ENCODE data around the gene NEXN.

NEXN gene

DNA sequence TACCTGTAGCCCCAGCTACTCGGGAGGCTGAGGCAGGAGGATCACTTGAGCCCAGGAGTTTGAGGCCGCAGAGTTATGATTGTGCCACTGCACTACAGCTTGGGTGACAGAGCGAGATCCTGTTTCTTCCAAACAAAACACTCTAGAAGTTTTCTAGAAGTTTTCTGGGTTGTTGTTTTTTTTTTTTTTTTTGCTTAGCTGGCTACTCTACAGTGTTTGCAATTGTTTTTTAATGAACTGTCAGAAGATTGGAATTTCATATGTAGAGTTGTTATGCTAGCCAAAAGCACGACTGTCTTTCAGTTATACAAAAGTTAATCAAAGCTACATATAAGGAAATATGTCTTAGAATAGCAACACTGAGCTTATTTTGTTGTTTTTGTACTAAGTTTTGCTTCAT is 30.9 kb upstream of the NEXN start:
- DNase-seq (ENCODE audit: low read depth) = peak; percentile 37
- TF ChIP-seq, protein P1, sequence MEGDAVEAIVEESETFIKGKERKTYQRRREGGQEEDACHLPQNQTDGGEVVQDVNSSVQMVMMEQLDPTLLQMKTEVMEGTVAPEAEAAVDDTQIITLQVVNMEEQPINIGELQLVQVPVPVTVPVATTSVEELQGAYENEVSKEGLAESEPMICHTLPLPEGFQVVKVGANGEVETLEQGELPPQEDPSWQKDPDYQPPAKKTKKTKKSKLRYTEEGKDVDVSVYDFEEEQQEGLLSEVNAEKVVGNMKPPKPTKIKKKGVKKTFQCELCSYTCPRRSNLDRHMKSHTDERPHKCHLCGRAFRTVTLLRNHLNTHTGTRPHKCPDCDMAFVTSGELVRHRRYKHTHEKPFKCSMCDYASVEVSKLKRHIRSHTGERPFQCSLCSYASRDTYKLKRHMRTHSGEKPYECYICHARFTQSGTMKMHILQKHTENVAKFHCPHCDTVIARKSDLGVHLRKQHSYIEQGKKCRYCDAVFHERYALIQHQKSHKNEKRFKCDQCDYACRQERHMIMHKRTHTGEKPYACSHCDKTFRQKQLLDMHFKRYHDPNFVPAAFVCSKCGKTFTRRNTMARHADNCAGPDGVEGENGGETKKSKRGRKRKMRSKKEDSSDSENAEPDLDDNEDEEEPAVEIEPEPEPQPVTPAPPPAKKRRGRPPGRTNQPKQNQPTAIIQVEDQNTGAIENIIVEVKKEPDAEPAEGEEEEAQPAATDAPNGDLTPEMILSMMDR (conservative IDR thresholded peaks at IDR 0.05; ENCODE audit: control insufficient read depth, insufficient read depth, low read depth, low read length) = no peak

DNA sequence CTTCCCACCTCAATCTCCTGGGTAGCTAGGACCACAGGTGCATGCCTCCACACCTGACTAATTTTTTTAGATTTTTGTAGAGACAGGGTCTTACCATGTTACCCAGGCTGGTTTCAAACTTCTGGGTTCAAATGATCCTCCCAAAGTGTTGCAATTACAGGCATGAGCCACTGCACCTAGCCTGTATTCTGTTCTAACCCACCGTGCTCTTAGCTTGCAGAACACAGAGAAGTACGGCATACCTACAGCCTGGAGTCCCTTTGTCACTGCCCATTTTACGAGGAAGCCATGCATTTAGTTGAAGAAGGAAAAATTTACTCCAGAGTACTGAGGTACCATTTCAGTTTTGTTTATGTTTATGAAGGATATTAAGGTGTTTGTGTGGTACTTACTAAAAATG is 29.7 kb upstream of the NEXN start:
- TF ChIP-seq, protein P1 (conservative IDR thresholded peaks at IDR 0.05; ENCODE audit: control insufficient read depth, insufficient read depth, low read depth, low read length) = no peak
- DNase-seq (ENCODE audit: low read depth) = no peak
- no peak overlapping the region for H3K4me3 ChIP-seq (ENCODE audit: control insufficient read depth, low read depth, low read length)

More for the DNA sequence above, 30.9 kb upstream of the NEXN start:
- H3K4me3 ChIP-seq (ENCODE audit: control insufficient read depth, low read depth, low read length) = no peak overlapping the region

DNA sequence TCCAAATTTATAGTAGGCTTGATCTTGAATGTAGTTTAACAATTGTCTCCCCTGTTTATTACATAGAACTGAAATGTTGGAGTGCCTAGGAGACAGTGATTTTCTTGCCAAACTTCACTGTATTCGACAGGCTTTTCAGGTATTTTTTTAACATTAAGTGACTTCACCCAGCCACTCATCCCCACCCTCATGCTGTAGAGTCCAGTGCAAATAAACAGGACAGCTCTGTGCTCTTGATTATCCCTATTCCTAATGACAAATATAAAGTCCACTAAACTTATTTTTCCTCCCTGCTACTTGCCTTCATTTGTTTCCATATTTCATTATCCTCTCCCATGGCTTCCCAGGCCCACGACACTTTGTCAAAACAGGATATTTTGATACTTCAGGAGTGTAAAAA is 29.2 kb upstream of the NEXN start:
- DNase-seq (ENCODE audit: low read depth) = no peak
- no peak overlapping the region for H3K4me3 ChIP-seq (ENCODE audit: control insufficient read depth, low read depth, low read length)
- TF ChIP-seq, protein P1 (conservative IDR thresholded peaks at IDR 0.05; ENCODE audit: control insufficient read depth, insufficient read depth, low read depth, low read length) = no peak

DNA sequence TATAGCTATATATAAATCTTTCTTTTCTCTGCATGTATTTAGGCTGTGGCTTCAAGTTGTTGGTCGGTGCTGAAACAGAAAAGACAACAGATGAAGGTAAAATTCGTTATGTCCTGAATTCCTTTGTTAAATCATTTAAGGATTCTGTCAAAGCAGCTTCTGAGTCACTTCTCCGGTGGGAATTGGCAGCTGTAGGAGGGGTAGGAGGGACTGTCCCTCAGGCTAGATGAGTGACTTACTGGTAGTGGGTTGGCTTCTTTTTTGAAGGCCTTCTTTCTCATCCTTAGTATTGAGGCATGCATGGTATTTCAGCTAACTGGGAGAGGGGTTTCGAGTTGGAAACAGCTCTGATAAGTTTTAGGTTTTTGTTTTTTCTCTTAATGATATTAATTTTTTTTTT is 22.1 kb upstream of the NEXN start:
- peak; percentile 24 for DNase-seq (ENCODE audit: low read depth)
- TF ChIP-seq, protein P1 (conservative IDR thresholded peaks at IDR 0.05; ENCODE audit: control insufficient read depth, insufficient read depth, low read depth, low read length) = no peak
- no peak overlapping the region for H3K4me3 ChIP-seq (ENCODE audit: control insufficient read depth, low read depth, low read length)

DNA sequence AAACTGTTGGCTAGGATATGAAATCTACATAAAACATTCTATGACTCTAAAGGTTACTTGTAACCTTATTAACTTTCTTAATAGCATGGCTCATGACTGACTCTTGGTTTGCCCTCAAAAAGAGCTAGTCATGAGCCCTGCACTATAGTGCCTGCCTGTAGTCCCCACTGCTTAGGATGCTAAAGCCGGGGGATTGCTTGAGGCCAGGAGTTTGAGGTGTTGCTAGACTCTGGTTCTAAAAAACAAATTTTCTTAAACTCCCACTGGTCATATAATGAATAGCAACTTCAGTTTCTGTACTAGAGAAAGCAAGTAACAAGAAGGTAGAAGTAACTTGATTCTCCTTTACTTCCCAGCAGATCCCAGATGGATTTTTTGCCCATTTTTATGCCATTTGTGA is 15.8 kb upstream of the NEXN start:
- no peak for DNase-seq (ENCODE audit: low read depth)
- no peak overlapping the region for H3K4me3 ChIP-seq (ENCODE audit: control insufficient read depth, low read depth, low read length)
- TF ChIP-seq, protein P1 (conservative IDR thresholded peaks at IDR 0.05; ENCODE audit: control insufficient read depth, insufficient read depth, low read depth, low read length) = no peak

DNA sequence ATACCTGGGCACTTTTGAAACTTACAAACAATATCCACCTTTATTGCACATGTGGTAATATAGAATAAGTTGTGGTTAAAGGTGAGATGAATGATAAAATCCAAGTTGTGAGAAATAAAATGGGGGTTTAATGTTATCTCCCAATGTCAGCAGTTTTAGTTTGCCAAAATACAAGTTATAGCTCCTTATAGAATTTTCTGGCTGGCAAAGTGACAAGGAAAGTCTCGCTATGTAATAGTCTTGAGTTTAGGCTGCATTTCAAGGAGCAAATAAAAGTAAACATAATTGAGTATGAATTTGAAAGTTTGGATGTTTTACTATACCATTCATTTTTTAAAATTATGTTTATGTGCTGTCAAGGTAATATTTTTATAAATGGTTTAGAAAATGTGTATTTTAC is 15.0 kb upstream of the NEXN start:
- DNase-seq (ENCODE audit: low read depth) = no peak
- TF ChIP-seq, protein P1 (conservative IDR thresholded peaks at IDR 0.05; ENCODE audit: control insufficient read depth, insufficient read depth, low read depth, low read length) = no peak

DNA sequence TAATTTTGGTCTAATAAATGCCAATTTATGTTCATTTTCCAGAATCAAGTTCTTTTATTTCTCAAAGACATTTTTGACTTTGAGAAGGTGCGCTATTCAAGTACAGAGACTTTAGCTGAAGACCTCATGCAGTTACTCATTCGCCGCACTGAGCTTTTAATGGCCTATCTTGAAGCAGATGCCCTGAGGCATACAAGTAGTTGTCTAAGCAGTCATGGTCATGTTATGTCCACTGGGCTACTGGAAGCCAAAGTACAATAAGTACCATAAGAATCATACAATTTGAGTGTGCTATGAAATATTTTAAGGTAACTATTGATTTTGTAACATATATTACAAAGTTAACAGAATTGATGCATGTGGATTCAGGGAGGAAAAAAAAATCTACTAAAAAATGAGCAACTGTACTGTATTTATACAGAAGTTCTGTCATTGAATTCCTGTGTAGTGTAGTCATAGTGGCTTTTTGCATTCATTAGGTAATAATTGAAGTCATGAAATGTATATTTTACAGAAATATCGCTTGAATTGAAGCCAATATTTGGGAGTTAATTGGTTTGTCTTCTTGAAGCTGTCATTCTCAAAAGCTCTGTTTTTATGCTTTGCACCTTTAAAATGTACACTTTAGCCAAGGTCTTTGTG is 13.5 kb upstream of the NEXN start:
- no peak overlapping the region for H3K4me3 ChIP-seq (ENCODE audit: control insufficient read depth, low read depth, low read length)
- DNase-seq (ENCODE audit: low read depth) = peak; percentile 39
- TF ChIP-seq, protein P1 (conservative IDR thresholded peaks at IDR 0.05; ENCODE audit: control insufficient read depth, insufficient read depth, low read depth, low read length) = no peak

More for the DNA sequence above, 15.0 kb upstream of the NEXN start:
- H3K4me3 ChIP-seq (ENCODE audit: control insufficient read depth, low read depth, low read length) = no peak overlapping the region

All from fibroblast of mammary gland (primary cell).